ENCODE data around the gene GJA4.

GJA4 gene

DNA sequence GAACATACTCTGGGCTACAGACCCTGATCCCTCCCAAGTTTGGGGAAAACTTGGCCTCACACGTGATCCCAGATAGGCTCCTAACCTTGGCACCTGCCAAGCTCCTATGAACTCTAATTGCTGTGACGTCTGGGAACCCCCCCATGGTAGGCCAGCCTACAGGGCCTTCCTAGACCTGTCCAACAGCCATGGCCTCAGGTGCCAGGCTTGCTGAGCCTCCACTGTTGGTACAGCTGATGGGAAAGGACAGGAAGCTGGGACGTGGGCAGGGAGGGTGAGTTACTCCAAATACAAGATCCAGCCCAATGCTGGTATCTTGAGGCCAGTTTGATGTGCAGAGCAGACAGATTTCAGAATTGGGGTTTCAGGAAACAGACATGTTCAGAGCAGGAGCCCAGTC, 47.6 kb downstream of the GJA4 start:
- no peak for DNase-seq

DNA sequence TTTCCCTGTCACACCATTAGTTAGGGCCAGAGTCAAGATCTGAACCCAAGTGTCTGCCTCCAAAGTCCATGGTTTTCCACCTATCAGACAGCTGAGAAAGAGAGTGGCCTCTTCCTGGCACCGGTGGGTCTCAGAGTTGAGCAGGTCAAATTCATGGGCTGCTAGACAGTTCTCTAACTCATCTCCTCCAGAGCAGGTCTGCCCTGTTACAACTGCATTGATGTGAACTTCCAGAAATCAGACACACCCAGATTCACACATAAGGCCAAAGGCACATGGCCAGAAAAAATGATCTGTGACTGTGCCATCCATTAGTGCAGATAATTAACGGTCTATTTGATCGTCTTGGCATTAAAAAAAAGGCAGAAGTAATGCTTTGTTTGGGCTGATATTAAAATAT, 49.3 kb downstream of the GJA4 start:
- no peak for DNase-seq

- no peak for DNase-seq
Measured at GRCh38 chr1:34842952-34843371, 50.2 kb downstream of the GJA4 start.

GRCh38 chr1:34843392-34844251, 50.8 kb downstream of the GJA4 start:
- DNase-seq, result no peak

DNA sequence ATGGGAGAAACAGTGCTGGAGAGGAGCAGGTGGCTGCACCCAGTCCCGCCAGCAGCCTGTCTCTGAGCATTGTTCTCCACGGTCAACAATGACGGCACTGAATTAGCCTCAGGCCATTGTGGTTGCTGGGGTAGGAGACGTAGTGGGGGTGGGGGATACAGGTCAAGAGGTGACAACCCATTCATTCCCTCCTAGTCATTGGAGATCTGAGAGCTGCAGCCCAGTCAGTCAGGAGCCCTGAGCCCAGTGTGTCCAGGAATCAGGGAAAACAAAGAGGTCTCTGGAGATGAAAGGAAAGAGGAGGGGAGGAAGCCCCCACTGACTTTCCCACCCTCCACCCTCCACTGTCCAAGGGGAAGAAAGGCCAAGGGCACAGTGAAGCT, 51.4 kb downstream of the GJA4 start:
- no peak for DNase-seq

Measured in NCI-H2171 treated with DMSO at 0.1 percent for 48 hours (cell line).